WTC11 (cell line): ENCODE measurements around the gene WWOX. TPM values are rescaled to one million over a fixed set of nuclear protein-coding genes. Genes with fewer than 3 reads are reported as not detected.

Experiments
- ATAC-seq: fragments of 200-7000 bp; cut with Tn5 transposase; 2 replicates; pipeline ENCODE4 v1.10.0; 2021; ENCODE audit warnings: mild to moderate bottlenecking, moderate library complexity
- CTCF ChIA-PET: fragments of 300-600 bp; sonication (Branson Sonifier 250); formaldehyde crosslinking; loops from one replicate; lab custom pipeline; 2021; ENCODE audit warnings: antibody characterized with exemption; lab: Charles Lee
- POLR2A ChIA-PET: fragments of 350-600 bp; sonication (Branson Sonifier 250); formaldehyde crosslinking; loops from one replicate; lab custom pipeline; 2021; ENCODE audit warnings: antibody characterized with exemption; lab: Charles Lee
- DNase-seq: peaks from one replicate; pipeline ENCODE4 v3.0.0; 2021; ENCODE audit warnings: low spot score
- H3K27ac Mint-ChIP-seq: 2 replicates; pipeline ENCODE4 v1.8.0; 2021; ENCODE audit warnings: mixed read lengths
- H3K27me3 Mint-ChIP-seq: 2 replicates; pipeline ENCODE4 v1.8.0; 2021; ENCODE audit warnings: low read depth, mild to moderate bottlenecking, moderate library complexity, mixed read lengths
- H3K36me3 Mint-ChIP-seq: 2 replicates; pipeline ENCODE4 v1.8.0; 2021; ENCODE audit warnings: mixed read lengths
- H3K4me1 Mint-ChIP-seq: 2 replicates; pipeline ENCODE4 v1.8.0; 2022; ENCODE audit warnings: mixed read lengths
- H3K4me3 Mint-ChIP-seq: 2 replicates; pipeline ENCODE4 v1.8.0; 2021; ENCODE audit warnings: mild to moderate bottlenecking, moderate library complexity, mixed read lengths
- H3K9me3 Mint-ChIP-seq: 2 replicates; pipeline ENCODE4 v1.8.0; 2021; ENCODE audit warnings: mixed read lengths
- CREM ChIP-seq: sonication (generic); formaldehyde crosslinking; IDR thresholded peaks from 2 replicates; pipeline ENCODE4 v1.8.1; 2022; ENCODE audit warnings: mild to moderate bottlenecking, missing genetic modification reagents, moderate library complexity
- GRHL2 ChIP-seq: fragments of 250-450 bp; sonication (Bioruptor Pico); IDR thresholded peaks from 2 replicates; pipeline ENCODE4 v1.8.0; 2022; ENCODE audit warnings: mild to moderate bottlenecking, moderate library complexity; ENCODE audit not compliant: insufficient replicate concordance, severe bottlenecking
- KAT7 ChIP-seq: sonication (generic); formaldehyde crosslinking; IDR thresholded peaks from 2 replicates; pipeline ENCODE4 v1.8.1; 2023; ENCODE audit warnings: missing genetic modification reagents, mild to moderate bottlenecking, borderline replicate concordance
- MLX ChIP-seq: sonication (generic); formaldehyde crosslinking; IDR thresholded peaks from 2 replicates; pipeline ENCODE4 v1.8.1; 2023; ENCODE audit warnings: mild to moderate bottlenecking, missing genetic modification reagents, moderate library complexity
- NR2C2 ChIP-seq: sonication (generic); formaldehyde crosslinking; IDR thresholded peaks from 2 replicates; pipeline ENCODE4 v1.8.0; 2022; ENCODE audit warnings: mild to moderate bottlenecking, missing genetic modification reagents
- USF1 ChIP-seq: sonication (generic); formaldehyde crosslinking; IDR thresholded peaks from 2 replicates; pipeline ENCODE4 v1.8.0; 2022; ENCODE audit warnings: mild to moderate bottlenecking, missing genetic modification reagents
- ZNF121 ChIP-seq: sonication (generic); formaldehyde crosslinking; IDR thresholded peaks from 2 replicates; pipeline ENCODE4 v1.8.0; 2023; ENCODE audit warnings: missing genetic modification reagents
- ZNF317 ChIP-seq: sonication (generic); formaldehyde crosslinking; IDR thresholded peaks from 2 replicates; pipeline ENCODE4 v1.8.1; 2023; ENCODE audit warnings: low read depth, mild to moderate bottlenecking, moderate library complexity, missing genetic modification reagents, borderline replicate concordance
- total RNA-seq: library from RNA; stranded (reverse); gene quantifications from 3 replicates; pipeline ENCODE4 v1.2.3, GENCODE V29; 2021
- TF ChIP-seq, protein P1 (sequence below): sonication (generic); formaldehyde crosslinking; IDR thresholded peaks from 2 replicates; pipeline ENCODE4 v1.8.1; 2022; ENCODE audit warnings: low read depth, mild to moderate bottlenecking, moderate library complexity, missing genetic modification reagents, borderline replicate concordance
- TF ChIP-seq, protein P2 (sequence below): fragments of 250-450 bp; sonication (Bioruptor Pico); IDR thresholded peaks from 2 replicates; pipeline ENCODE4 v1.9.0; 2021; ENCODE audit warnings: moderate library complexity, mild to moderate bottlenecking, inconsistent platforms, borderline replicate concordance
- TF ChIP-seq, protein P3 (sequence below): sonication (generic); formaldehyde crosslinking; IDR thresholded peaks from 2 replicates; pipeline ENCODE4 v1.8.1; 2022; ENCODE audit warnings: mild to moderate bottlenecking, moderate library complexity, missing genetic modification reagents
- TF ChIP-seq, protein P4 (sequence below): sonication (generic); formaldehyde crosslinking; conservative IDR thresholded peaks from 2 replicates; pipeline ENCODE4 v1.8.1; 2023; ENCODE audit warnings: mild to moderate bottlenecking, low read depth, missing genetic modification reagents, moderate library complexity

The WWOX gene
- total RNA-seq, 1 experiment from 2014 or later = 15.7 TPM

- TF ChIP-seq, protein P1, sequence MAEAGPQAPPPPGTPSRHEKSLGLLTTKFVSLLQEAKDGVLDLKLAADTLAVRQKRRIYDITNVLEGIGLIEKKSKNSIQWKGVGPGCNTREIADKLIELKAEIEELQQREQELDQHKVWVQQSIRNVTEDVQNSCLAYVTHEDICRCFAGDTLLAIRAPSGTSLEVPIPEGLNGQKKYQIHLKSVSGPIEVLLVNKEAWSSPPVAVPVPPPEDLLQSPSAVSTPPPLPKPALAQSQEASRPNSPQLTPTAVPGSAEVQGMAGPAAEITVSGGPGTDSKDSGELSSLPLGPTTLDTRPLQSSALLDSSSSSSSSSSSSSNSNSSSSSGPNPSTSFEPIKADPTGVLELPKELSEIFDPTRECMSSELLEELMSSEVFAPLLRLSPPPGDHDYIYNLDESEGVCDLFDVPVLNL (CRISPR knock-in tag) = no peak
These were observed 696.9 kb downstream of the WWOX start (continued) for GRCh38 chr16:78796221-78796866.

GRCh38 chr16:78799429-78799828, 700.0 kb downstream of the WWOX start:
- H3K9me3 Mint-ChIP-seq = peaks cover 9% of the 10 kb centered on the region
- H3K27ac Mint-ChIP-seq = no peak overlapping the region
- peaks cover 9% of the 10 kb centered on the region; the same call in 1 of the 2 replicates for H3K27me3 Mint-ChIP-seq
- H3K4me1 Mint-ChIP-seq = no peaks in the 10 kb centered on the region
- ChIA-PET POLR2A (no interaction called here), CTCF (no interaction called here)
- DNase-seq = no peak
- no peaks in the 10 kb centered on the region for H3K36me3 Mint-ChIP-seq
- no peak for ATAC-seq
- H3K4me3 Mint-ChIP-seq = no peak overlapping the region
- no peak for TF ChIP-seq KAT7 (CRISPR knock-in tag)
- TF ChIP-seq, all 79 proteins: peak for 0

DNA sequence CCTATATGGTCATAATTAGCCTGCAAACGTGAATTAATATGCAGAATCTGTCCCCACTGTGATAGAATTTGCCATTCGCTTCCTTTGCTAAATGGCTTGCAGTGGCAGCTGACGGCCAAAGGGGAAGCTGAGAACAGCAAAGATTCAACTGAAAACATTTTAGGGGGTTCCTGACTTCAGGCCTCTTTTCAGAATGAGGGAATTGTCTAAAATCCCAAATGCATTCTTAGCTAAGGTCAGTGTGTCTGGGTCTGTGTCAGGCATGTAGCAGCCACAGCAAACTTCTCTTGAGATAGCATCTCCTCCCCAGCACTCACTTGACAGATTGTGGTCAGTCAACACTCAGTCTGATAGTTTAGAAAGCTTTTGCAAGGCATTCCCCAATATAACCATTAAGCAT, 701.1 kb downstream of the WWOX start:
- DNase-seq = no peak

More for the DNA sequence above, 701.1 kb downstream of the WWOX start:
- no peaks in the 10 kb centered on the region for H3K36me3 Mint-ChIP-seq
- peaks cover 9% of the 10 kb centered on the region for H3K9me3 Mint-ChIP-seq
- no peak overlapping the region for H3K27ac Mint-ChIP-seq
- ATAC-seq = no peak
- POLR2A ChIA-PET = no interaction called here
- H3K4me3 Mint-ChIP-seq = no peak overlapping the region
- peaks cover under 1% of the 10 kb centered on the region; the same call in 1 of the 2 replicates for H3K27me3 Mint-ChIP-seq
- CTCF ChIA-PET = interaction anchor here (0.6 kb wide), 1 partner anchor 134 kb away, joined by 5 read pairs; no protein-coding TSS in a partner anchor
- no peaks in the 10 kb centered on the region for H3K4me1 Mint-ChIP-seq
- TF ChIP-seq, protein P2, sequence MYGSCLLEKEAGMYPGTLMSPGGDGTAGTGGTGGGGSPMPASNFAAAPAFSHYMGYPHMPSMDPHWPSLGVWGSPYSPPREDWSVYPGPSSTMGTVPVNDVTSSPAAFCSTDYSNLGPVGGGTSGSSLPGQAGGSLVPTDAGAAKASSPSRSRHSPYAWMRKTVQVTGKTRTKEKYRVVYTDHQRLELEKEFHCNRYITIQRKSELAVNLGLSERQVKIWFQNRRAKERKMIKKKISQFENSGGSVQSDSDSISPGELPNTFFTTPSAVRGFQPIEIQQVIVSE (CRISPR knock-in tag) = no peak
- no peak for TF ChIP-seq GRHL2 (CRISPR knock-in tag)
- no peak for TF ChIP-seq CREM (CRISPR knock-in tag)
- TF ChIP-seq, protein P3, sequence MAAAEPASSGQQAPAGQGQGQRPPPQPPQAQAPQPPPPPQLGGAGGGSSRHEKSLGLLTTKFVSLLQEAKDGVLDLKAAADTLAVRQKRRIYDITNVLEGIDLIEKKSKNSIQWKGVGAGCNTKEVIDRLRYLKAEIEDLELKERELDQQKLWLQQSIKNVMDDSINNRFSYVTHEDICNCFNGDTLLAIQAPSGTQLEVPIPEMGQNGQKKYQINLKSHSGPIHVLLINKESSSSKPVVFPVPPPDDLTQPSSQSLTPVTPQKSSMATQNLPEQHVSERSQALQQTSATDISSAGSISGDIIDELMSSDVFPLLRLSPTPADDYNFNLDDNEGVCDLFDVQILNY (CRISPR knock-in tag) = no peak
- no peak for TF ChIP-seq ZNF121 (CRISPR knock-in tag)
- TF ChIP-seq ZNF317 (CRISPR knock-in tag) = no peak
- no peak for TF ChIP-seq USF1 (CRISPR knock-in tag)
- TF ChIP-seq NR2C2 (CRISPR knock-in tag) = no peak
- TF ChIP-seq, protein P4, sequence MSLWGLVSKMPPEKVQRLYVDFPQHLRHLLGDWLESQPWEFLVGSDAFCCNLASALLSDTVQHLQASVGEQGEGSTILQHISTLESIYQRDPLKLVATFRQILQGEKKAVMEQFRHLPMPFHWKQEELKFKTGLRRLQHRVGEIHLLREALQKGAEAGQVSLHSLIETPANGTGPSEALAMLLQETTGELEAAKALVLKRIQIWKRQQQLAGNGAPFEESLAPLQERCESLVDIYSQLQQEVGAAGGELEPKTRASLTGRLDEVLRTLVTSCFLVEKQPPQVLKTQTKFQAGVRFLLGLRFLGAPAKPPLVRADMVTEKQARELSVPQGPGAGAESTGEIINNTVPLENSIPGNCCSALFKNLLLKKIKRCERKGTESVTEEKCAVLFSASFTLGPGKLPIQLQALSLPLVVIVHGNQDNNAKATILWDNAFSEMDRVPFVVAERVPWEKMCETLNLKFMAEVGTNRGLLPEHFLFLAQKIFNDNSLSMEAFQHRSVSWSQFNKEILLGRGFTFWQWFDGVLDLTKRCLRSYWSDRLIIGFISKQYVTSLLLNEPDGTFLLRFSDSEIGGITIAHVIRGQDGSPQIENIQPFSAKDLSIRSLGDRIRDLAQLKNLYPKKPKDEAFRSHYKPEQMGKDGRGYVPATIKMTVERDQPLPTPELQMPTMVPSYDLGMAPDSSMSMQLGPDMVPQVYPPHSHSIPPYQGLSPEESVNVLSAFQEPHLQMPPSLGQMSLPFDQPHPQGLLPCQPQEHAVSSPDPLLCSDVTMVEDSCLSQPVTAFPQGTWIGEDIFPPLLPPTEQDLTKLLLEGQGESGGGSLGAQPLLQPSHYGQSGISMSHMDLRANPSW (CRISPR knock-in tag) = no peak
- TF ChIP-seq MLX = no peak
- TF ChIP-seq, all 79 proteins: peak for 0
